CD4-positive, CD25-positive, alpha-beta regulatory T cell (primary cell): ENCODE measurements around the gene TMCC2. TPM values are rescaled to one million over a fixed set of nuclear protein-coding genes. Genes with fewer than 3 reads are reported as not detected.

Experiments used
- ATAC-seq, 2 donors: fragments of 150-1000 bp; cut with Tn5 transposase; one replicate each; pipeline ENCODE4 v1.10.0; 2021; ENCODE audit warnings: low read depth in 2 of 2, moderate number of reproducible peaks in 2 of 2, moderate library complexity in 1 of 2
- DNase-seq, 3 donors: peaks; one replicate each; pipeline versions ENCODE4 v3.0.0 to v3.0.0-alpha.2; 2012 to 2022; ENCODE audit warnings: mixed read lengths in 1 of 3
- H3K27ac ChIP-seq: one replicate; pipeline ENCODE4 v1.7.0; 2013; ENCODE audit warnings: mild to moderate bottlenecking, low read length; ENCODE audit not compliant: insufficient read depth, poor library complexity, severe bottlenecking
- H3K27me3 ChIP-seq: one replicate; pipeline ENCODE4 v1.7.0; 2013; ENCODE audit warnings: low read length; ENCODE audit not compliant: control insufficient read depth, insufficient read depth
- H3K36me3 ChIP-seq: one replicate; pipeline ENCODE4 v1.7.0; 2013; ENCODE audit warnings: mild to moderate bottlenecking, low read length, moderate library complexity; ENCODE audit not compliant: control insufficient read depth, insufficient read depth
- H3K4me1 ChIP-seq: 2 replicates; pipeline ENCODE4 v1.7.0; 2013; ENCODE audit warnings: mild to moderate bottlenecking, low read length; ENCODE audit not compliant: insufficient read depth, control insufficient read depth, poor library complexity, severe bottlenecking
- H3K4me3 ChIP-seq: one replicate; pipeline ENCODE4 v1.7.0; 2013; ENCODE audit warnings: low read depth, mild to moderate bottlenecking, low read length, moderate library complexity
- H3K9me3 ChIP-seq, 2 experiments: 1 replicate in 1 of 2; 2 replicates in 1 of 2; pipeline ENCODE4 v1.7.0; 2013; ENCODE audit warnings: low read length in 2 of 2, mild to moderate bottlenecking in 1 of 2, moderate library complexity in 1 of 2; ENCODE audit not compliant: control insufficient read depth in 2 of 2
- H3K27ac Mint-ChIP-seq, 3 donors: one replicate each; pipeline ENCODE4 v1.8.0; 2020 to 2022; ENCODE audit warnings: mild to moderate bottlenecking in 3 of 3, mixed read lengths in 3 of 3, moderate library complexity in 2 of 3
- H3K27me3 Mint-ChIP-seq: one replicate; pipeline ENCODE4 v1.8.0; 2022; ENCODE audit warnings: mild to moderate bottlenecking, mixed read lengths
- H3K36me3 Mint-ChIP-seq: one replicate; pipeline ENCODE4 v1.8.0; 2020; ENCODE audit warnings: mixed read lengths
- H3K4me1 Mint-ChIP-seq, 4 donors: one replicate each; pipeline ENCODE4 v1.8.0; 2020 to 2022; ENCODE audit warnings: mixed read lengths in 4 of 4, mild to moderate bottlenecking in 1 of 4
- H3K4me3 Mint-ChIP-seq, 4 donors: one replicate each; pipeline ENCODE4 v1.8.0; 2020 to 2022; ENCODE audit warnings: mild to moderate bottlenecking in 4 of 4, mixed read lengths in 4 of 4, moderate library complexity in 3 of 4
- H3K9me3 Mint-ChIP-seq, 7 donors: one replicate each; pipeline ENCODE4 v1.8.0; 2020 to 2022; ENCODE audit warnings: mixed read lengths in 7 of 7, mild to moderate bottlenecking in 3 of 7, moderate library complexity in 2 of 7
- polyA plus RNA-seq, 4 donors: library from polyadenylated mRNA; unstranded; fragments of 300-500 nt; fragmentation: Illumina TruSeq; gene quantifications; one replicate each; pipeline ENCODE4 v1.2.3, GENCODE V29; 2021
- total RNA-seq: library from RNA; stranded (reverse); gene quantifications from one replicate; pipeline ENCODE4 v1.2.3, GENCODE V29; 2022

TMCC2 gene
- total and polyA plus RNA-seq, 5 donors from 2014 or later = 0.22 to 1.8 (median 0.31) TPM

DNA sequence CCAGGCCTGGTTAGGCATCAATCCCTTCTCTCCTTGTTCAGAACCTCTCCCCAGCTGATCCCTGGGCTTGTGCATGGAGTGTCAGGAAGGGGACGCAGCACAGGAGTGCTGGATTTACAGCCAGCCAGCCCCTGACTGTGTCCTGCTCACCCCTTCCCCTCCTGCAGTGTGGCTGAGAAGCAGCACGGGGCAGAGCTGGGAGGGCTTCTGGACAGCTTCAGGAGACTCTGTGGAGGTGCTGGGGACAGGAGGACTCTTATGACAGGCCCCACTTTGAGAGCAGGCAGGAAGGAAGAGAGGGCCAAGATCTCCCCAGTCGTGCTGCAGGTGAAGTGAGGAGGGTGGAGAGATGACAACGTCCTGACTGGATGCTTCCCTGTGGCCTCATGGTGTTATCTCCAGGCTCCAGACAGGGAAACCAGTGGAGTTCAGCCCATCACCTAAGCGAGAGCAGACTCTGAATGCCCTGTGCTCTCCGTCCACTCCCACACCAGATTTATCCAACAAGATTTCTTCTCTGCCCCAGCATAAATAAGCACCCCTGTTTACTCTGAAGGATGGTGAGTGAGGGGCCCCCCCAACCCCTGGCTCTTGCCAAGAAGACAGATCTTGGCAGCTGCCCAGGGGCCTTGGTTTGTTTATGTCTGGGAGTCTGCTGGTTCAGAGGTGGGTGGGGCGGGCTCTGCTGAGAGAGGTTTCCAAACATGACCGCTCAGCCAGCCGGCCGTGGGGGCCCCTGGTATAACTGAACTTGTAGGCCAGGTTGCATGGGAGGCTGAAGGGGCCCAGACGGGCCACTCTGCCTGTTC, 21.3 kb downstream of the TMCC2 start:
- H3K4me1 ChIP-seq = no peaks in the 10 kb centered on the region
- Mint-ChIP-seq H3K27ac (no peak overlapping the region), H3K4me3 (no peak overlapping the region), H3K36me3 (no peaks in the 10 kb centered on the region), H3K9me3 (no peaks in the 10 kb centered on the region), H3K4me1 (no peaks in the 10 kb centered on the region), H3K27me3 (peaks cover 5% of the 10 kb centered on the region)
- no peaks in the 10 kb centered on the region for H3K27me3 ChIP-seq
- H3K36me3 ChIP-seq = no peaks in the 10 kb centered on the region
- H3K4me3 ChIP-seq = no peak overlapping the region
- DNase-seq (no peak), ATAC-seq (no peak)
- H3K9me3 ChIP-seq = no peaks in the 10 kb centered on the region
- no peak overlapping the region for H3K27ac ChIP-seq

- H3K27ac ChIP-seq = no peak overlapping the region
- Mint-ChIP-seq H3K4me1 (no peaks in the 10 kb centered on the region), H3K27ac (no peak overlapping the region), H3K9me3 (no peaks in the 10 kb centered on the region), H3K36me3 (no peaks in the 10 kb centered on the region), H3K4me3 (no peak overlapping the region), H3K27me3 (peaks cover 5% of the 10 kb centered on the region)
- ATAC-seq = no peak
- no peaks in the 10 kb centered on the region for H3K4me1 ChIP-seq
- H3K27me3 ChIP-seq = no peaks in the 10 kb centered on the region
- DNase-seq = no peak
- H3K9me3 ChIP-seq = no peaks in the 10 kb centered on the region
- no peak overlapping the region for H3K4me3 ChIP-seq
- no peaks in the 10 kb centered on the region for H3K36me3 ChIP-seq
Measured at GRCh38 chr1:205249651-205250050, 21.9 kb downstream of the TMCC2 start.

DNA sequence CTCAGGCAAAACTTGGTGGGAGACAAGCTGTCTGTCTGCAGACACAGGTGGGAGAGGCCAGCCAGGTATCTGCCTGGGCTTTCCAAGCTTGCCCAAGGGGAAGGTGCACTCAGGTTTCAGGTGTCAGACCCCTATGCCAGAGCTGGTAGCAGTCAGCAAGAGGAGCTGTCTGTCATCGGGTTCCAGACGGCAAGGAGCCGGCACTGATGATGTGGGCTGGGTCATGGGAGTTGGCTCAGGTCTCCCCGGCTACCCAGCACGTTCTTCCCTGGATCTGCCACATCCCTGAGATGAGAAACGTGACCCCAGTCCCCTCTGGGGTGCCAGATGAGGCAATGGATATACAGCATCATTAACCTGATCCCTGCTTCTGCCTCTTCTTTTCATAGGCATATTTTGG, 23.0 kb downstream of the TMCC2 start:
- Histone ChIP-seq H3K9me3 (no peaks in the 10 kb centered on the region), H3K4me3 (no peak overlapping the region), H3K4me1 (no peaks in the 10 kb centered on the region), H3K27me3 (no peaks in the 10 kb centered on the region), H3K36me3 (no peaks in the 10 kb centered on the region), H3K27ac (no peak overlapping the region)
- Mint-ChIP-seq H3K36me3 (no peaks in the 10 kb centered on the region), H3K4me1 (no peaks in the 10 kb centered on the region), H3K9me3 (no peaks in the 10 kb centered on the region), H3K27me3 (peaks cover 5% of the 10 kb centered on the region), H3K4me3 (no peak overlapping the region), H3K27ac (no peak overlapping the region)
- ATAC-seq = no peak
- no peak for DNase-seq

DNA sequence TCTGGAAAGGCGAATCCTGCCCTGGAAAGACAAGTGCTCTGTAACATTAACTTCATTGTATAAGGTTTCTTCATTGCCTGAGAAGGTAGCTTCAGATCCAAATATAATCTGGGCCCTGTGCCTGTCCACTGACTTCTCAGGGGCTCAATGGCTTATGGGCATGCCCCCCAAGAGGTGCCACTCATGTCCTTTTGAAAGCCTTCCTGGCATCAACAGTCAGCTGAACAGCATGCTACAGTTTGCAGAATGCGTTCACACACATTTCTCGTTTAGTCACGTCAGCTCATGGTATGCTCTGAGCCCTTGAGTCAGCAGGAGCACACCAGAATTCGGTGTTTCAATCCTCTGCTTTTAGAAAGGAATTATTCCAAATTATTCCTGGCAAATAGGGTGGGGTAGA, 23.8 kb downstream of the TMCC2 start:
- no peaks in the 10 kb centered on the region for H3K27me3 ChIP-seq
- H3K4me1 ChIP-seq = no peaks in the 10 kb centered on the region
- ATAC-seq (no peak), DNase-seq (no peak)
- H3K27me3 Mint-ChIP-seq = peaks cover 12% of the 10 kb centered on the region
- H3K36me3 ChIP-seq = no peaks in the 10 kb centered on the region
- H3K4me3 Mint-ChIP-seq = no peak overlapping the region
- H3K27ac Mint-ChIP-seq = no peak overlapping the region
- no peaks in the 10 kb centered on the region for H3K9me3 Mint-ChIP-seq
- H3K9me3 ChIP-seq = no peaks in the 10 kb centered on the region
- no peak overlapping the region for H3K27ac ChIP-seq
- no peaks in the 10 kb centered on the region for H3K36me3 Mint-ChIP-seq
- H3K4me1 Mint-ChIP-seq = peaks cover 0 to 2% (median under 1%) of the 10 kb centered on the region in 4 donors
- no peak overlapping the region for H3K4me3 ChIP-seq

DNA sequence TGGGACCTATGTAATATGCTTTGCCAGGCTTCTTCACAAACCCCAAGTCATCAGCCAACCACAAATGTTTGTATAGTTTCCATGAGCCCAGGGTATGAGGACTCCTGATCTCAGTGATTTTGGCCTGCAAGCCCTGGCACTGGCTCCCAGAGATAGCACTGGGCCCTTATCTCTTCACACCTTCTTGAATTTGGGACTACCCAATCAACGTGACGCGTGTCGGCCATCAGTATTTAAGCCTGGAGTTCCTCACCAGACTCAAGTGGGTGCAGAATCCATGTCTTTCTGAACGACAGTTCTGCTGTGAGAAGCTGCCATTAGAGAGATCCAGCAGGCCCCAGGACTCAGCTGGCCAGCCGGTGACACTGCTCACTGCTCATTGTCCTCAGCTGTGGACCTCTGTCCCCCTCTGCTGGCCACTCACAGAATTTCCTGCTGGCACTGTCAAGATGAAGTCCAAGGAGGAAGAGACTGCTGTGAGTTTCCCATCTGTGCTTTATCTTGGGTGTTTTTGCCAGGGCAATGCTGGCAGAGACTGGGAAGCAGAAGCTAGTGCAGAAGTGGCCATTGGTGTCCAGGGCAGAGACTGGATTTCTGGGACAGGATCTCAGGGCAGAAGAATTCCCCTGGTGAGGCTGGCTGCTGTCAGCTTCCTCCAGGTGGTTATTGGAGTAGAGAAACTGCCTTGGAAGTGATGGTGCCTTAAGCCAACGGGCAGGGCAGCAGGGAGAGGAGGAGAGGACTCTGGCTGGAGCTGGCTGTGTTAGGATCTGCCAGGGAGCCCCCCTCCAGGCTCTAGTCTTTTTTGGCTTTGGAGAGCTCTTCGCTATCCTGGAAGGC, 28.4 kb downstream of the TMCC2 start:
- no peaks in the 10 kb centered on the region for H3K27me3 ChIP-seq
- peak; percentile 83 to 89 for ATAC-seq
- peak; percentile 67 to 82 (median 79) for DNase-seq
- Mint-ChIP-seq H3K9me3 (no peaks in the 10 kb centered on the region), H3K27me3 (peaks cover 28% of the 10 kb centered on the region), H3K36me3 (no peaks in the 10 kb centered on the region), H3K4me1 (peaks cover 0 to 2% (median under 1%) of the 10 kb centered on the region in 4 donors), H3K4me3 (no peak overlapping the region), H3K27ac (peak overlapping the region in 2 of 3 donors; percentile 5 to 18)
- H3K4me1 ChIP-seq = no peaks in the 10 kb centered on the region
- no peaks in the 10 kb centered on the region for H3K9me3 ChIP-seq
- H3K4me3 ChIP-seq = no peak overlapping the region
- no peak overlapping the region for H3K27ac ChIP-seq
- no peaks in the 10 kb centered on the region for H3K36me3 ChIP-seq

DNA sequence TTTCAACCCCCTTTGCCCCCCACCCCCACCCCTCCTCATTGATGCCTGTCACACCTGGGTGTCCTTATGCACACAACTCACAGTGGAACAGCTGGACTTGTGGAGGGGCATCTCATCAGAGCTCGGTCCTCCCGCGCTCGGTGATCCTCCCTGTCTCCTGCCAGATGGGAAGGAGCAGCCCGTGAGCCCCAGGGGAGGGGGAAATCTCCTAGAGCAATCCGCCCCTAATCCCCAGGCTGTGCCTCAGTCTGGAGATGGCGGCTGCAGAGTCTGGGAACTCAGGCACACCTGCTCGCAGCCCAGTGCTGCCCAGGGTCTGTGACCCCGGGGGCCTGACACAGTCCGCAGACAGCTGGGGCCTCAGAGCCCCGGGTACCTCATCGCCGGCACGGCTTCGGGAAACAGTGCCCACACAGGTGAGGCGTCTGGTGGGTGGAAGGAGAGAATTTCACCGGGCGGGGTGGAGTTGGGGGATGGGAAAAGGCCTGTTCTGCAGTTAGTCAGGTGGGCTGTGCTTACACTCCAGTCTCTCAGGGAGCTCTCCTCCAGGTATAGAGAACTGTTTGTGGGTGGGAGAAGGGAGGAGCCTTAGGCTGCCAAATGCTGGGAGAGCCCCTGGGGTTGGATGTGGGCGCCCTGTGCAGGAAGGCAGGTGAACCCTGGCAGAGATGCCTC, 29.3 kb downstream of the TMCC2 start:
- H3K9me3 ChIP-seq = no peaks in the 10 kb centered on the region
- no peak overlapping the region for H3K27ac ChIP-seq
- peaks cover 31% of the 10 kb centered on the region for H3K27me3 Mint-ChIP-seq
- no peaks in the 10 kb centered on the region for H3K9me3 Mint-ChIP-seq
- H3K36me3 ChIP-seq = no peaks in the 10 kb centered on the region
- no peak overlapping the region for H3K4me3 Mint-ChIP-seq
- no peaks in the 10 kb centered on the region for H3K4me1 ChIP-seq
- H3K4me1 Mint-ChIP-seq = peaks cover 0 to 2% (median under 1%) of the 10 kb centered on the region in 4 donors
- no peak for ATAC-seq
- no peak overlapping the region for H3K4me3 ChIP-seq
- H3K36me3 Mint-ChIP-seq = no peaks in the 10 kb centered on the region
- H3K27ac Mint-ChIP-seq = peak overlapping the region in 1 of 3 donors; percentile 80
- H3K27me3 ChIP-seq = no peaks in the 10 kb centered on the region
- DNase-seq = no peak

- DNase-seq (no peak), ATAC-seq (no peak)
- Mint-ChIP-seq H3K36me3 (no peaks in the 10 kb centered on the region), H3K4me1 (peaks cover 0 to 2% (median under 1%) of the 10 kb centered on the region in 4 donors), H3K27ac (peak overlapping the region in 1 of 3 donors; percentile 49), H3K9me3 (no peaks in the 10 kb centered on the region), H3K27me3 (peaks cover 33% of the 10 kb centered on the region), H3K4me3 (no peak overlapping the region)
- no peaks in the 10 kb centered on the region for H3K27me3 ChIP-seq
- no peaks in the 10 kb centered on the region for H3K9me3 ChIP-seq
- no peak overlapping the region for H3K4me3 ChIP-seq
- no peak overlapping the region for H3K27ac ChIP-seq
- no peaks in the 10 kb centered on the region for H3K4me1 ChIP-seq
- no peaks in the 10 kb centered on the region for H3K36me3 ChIP-seq
Measured at GRCh38 chr1:205257735-205258134, 30.0 kb downstream of the TMCC2 start.
